ENCODE measurements around the gene SLC1A7. TPM values are rescaled to one million over a fixed set of nuclear protein-coding genes. Genes with fewer than 3 reads are reported as not detected.
A peak's percentile ranks its signal among the peaks of the same experiment; 100 is the strongest.

The SLC1A7 gene
- total and polyA plus RNA-seq, 2 experiments from 2014 or later, result not detected

DNA sequence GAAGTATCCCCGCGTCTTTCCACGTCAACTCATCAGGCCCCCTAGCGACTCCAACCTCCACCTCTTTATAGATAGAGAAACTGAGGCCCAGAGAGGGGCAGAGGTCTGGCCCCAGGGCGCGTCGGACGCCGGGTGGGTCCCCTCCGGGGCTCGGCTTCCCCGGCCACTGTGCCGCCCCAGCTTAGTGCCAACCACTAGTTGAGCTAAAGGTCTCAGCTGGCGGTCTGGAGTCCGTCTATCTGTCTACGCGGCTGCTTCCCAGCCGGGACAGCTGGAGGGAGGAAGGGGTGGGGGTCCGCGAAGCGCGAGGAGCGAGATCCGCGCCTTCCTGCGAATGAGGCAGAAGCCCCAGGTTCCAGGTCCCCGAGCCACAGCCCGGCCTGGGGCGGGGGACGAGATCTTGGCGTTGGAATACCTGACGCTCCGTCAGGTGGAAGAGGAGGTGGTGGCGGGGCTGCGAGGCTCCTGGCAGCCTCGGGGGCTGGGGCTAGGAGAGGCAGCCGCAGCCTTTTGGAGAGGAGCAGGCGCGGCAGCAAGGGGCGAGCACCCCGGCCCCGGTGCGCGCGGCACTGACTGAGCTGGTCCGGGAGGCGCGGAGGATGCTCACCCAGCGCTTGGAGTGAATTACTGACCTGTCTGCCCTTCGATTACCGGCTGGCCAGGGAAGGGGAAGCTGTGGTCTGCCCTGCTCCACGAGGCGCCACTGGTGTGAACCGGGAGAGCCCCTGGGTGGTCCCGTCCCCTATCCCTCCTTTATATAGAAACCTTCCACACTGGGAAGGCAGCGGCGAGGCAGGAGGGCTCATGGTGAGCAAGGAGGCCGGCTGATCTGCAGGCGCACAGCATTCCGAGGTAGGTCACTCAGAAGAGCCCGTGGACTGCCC, 79.5 kb downstream of the SLC1A7 start:
- H3K9me3 ChIP-seq (ENCODE audit: low read depth), result no peaks in the 10 kb centered on the region
- H3K27ac ChIP-seq, result no peak overlapping the region
- peak in 1 of 2 donors; percentile 28 for DNase-seq (ENCODE audit: low read depth in 1 of 2, low spot score in 1 of 2)
- peaks cover 5% of the 10 kb centered on the region for H3K4me1 ChIP-seq (ENCODE audit: low read depth)
- peak overlapping the region; percentile 32 for H3K4me3 ChIP-seq
- H3K27me3 ChIP-seq, result peaks cover 70% of the 10 kb centered on the region
- no peak for TF ChIP-seq CTCF (IDR thresholded peaks at IDR 0.05; ENCODE audit: low read depth, low read length)
- H3K36me3 ChIP-seq, result no peaks in the 10 kb centered on the region

DNA sequence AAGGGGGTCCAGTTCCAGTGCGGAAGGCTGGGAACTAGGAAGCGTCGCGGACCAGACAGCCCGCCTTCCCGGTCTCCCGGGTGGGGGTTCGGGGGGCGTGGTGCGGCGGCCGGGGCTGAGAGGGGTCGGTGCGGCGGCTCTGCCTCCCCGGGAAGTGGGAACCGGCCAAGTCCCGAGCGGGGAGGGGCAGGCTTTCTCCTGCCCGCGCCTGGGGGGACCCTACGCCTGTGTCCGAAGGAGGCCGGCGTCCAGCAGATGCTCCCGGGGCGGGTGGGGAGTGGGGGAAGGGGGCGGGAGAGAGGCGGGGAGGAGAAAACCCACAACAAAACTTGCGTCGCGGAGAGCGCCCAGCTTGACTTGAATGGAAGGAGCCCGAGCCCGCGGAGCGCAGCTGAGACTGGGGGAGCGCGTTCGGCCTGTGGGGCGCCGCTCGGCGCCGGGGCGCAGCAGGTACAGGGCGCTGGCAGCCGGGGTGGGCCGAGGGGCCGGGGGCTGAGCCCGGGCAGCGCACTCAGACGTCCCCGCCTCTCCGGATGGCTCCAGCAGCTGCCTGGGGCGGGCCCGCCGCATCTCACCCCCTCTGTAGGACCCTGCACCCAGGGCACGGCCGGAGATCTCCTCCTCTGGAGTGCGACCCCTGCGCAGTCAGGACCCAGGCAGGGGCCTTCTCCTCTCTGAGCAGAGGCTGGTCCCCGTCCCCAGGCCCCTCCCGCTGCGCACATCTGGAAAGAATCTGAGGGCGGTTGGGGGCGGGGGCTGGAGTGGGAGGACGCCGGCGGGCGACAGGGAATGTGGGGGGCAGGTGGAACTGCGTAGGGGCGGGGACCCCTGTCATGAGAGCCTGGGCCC, 80.4 kb downstream of the SLC1A7 start, which contains the start of gene PODN:
PODN (plus strand) TSS at position 355 of the 849 bp plus-strand sequence. CDS start 7,643 bp downstream, outside the sequence.
- peak within 1 kb of the TSS; percentile 32 for H3K4me3 ChIP-seq
- H3K27me3 ChIP-seq, result peaks cover 75% of the 10 kb centered on the region
- no peaks in the 10 kb centered on the region for H3K9me3 ChIP-seq (ENCODE audit: low read depth)
- TF ChIP-seq CTCF (IDR thresholded peaks at IDR 0.05; ENCODE audit: low read depth, low read length), result no peak
- peaks cover 5% of the 10 kb centered on the region for H3K4me1 ChIP-seq (ENCODE audit: low read depth)
- no peaks in the 10 kb centered on the region for H3K36me3 ChIP-seq
- peak; percentile 54 to 65 for DNase-seq (ENCODE audit: low read depth in 1 of 2, low spot score in 1 of 2)
- H3K27ac ChIP-seq, result no peak within 1 kb of the TSS

GRCh38 chr1:53061123-53061858, 81.1 kb downstream of the SLC1A7 start:
- H3K27me3 ChIP-seq, result peaks cover 75% of the 10 kb centered on the region
- H3K9me3 ChIP-seq (ENCODE audit: low read depth), result no peaks in the 10 kb centered on the region
- H3K4me1 ChIP-seq (ENCODE audit: low read depth), result peaks cover 5% of the 10 kb centered on the region
- H3K4me3 ChIP-seq, result peak overlapping the region; percentile 32
- no peak overlapping the region for H3K27ac ChIP-seq
- TF ChIP-seq CTCF (IDR thresholded peaks at IDR 0.05; ENCODE audit: low read depth, low read length), result no peak
- H3K36me3 ChIP-seq, result no peaks in the 10 kb centered on the region
- peak in 1 of 2 donors; percentile 72 for DNase-seq (ENCODE audit: low read depth in 1 of 2, low spot score in 1 of 2)

GRCh38 chr1:53060579-53060978, 81.9 kb downstream of the SLC1A7 start:
- Histone ChIP-seq H3K27ac (no peak overlapping the region), H3K9me3 (ENCODE audit: low read depth) (no peaks in the 10 kb centered on the region), H3K4me1 (ENCODE audit: low read depth) (peaks cover 5% of the 10 kb centered on the region), H3K4me3 (no peak overlapping the region), H3K27me3 (peaks cover 75% of the 10 kb centered on the region), H3K36me3 (no peaks in the 10 kb centered on the region)
- peak in 1 of 2 donors; percentile 69 for DNase-seq (ENCODE audit: low read depth in 1 of 2, low spot score in 1 of 2)
- TF ChIP-seq CTCF (IDR thresholded peaks at IDR 0.05; ENCODE audit: low read depth, low read length), result no peak

DNA sequence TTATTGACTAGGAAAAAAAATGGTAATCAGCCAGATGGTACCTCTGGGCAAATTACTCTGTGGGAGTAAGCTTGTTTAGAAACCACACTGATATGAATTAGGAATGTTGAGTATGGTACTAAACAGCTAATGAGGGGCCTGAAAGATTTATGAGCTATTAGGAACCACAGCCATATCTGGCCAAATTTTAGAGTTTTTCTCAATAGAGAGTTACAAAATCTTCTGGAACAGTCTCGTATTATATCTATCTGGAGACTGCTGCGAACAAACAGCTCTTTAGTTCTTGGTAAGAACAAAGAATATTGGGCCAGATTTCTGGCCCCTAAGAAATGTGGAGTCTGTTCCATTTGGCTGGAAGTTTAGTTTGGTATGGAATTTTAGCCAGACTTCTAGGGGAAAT, 85.3 kb downstream of the SLC1A7 start:
- no peak overlapping the region for H3K27ac ChIP-seq
- no peak overlapping the region for H3K4me3 ChIP-seq
- no peaks in the 10 kb centered on the region for H3K36me3 ChIP-seq
- peak in 1 of 2 donors; percentile 66 for DNase-seq (ENCODE audit: low read depth in 1 of 2, low spot score in 1 of 2)
- peaks cover 46% of the 10 kb centered on the region for H3K27me3 ChIP-seq
- H3K4me1 ChIP-seq (ENCODE audit: low read depth), result peaks cover 5% of the 10 kb centered on the region
- no peaks in the 10 kb centered on the region for H3K9me3 ChIP-seq (ENCODE audit: low read depth)
- TF ChIP-seq CTCF (IDR thresholded peaks at IDR 0.05; ENCODE audit: low read depth, low read length), result no peak

All from cardiac muscle cell (in vitro differentiated cells and primary cell).